GM19395 (cell line): ENCODE data around the gene EIF1AD.
A peak's percentile ranks its signal among the peaks of the same experiment; 100 is the strongest.
"Not testable (repeated sequence)": the region's sequence is repeated elsewhere in the genome, so short reads cannot be mapped to it uniquely, and the experiment has no call there.

Source experiments
- ATAC-seq: cut with Tn5 transposase; IDR thresholded peaks from one replicate; pipeline ENCODE4 v1.9.1; 2021; ENCODE audit warnings: mild to moderate bottlenecking, moderate library complexity; ENCODE audit not compliant: unreplicated experiment

Gene EIF1AD

GRCh38 chr11:66001942-66002647 is at the start of gene EIF1AD, which contains the start of gene BANF1:
EIF1AD (minus strand) TSS chr11:66002157; CDS start chr11:66000389, 1,768 bp downstream.
BANF1 (plus strand) TSS chr11:66002503; CDS start chr11:66003251, 748 bp downstream.
- ATAC-seq: peak; percentile 76

- no peak for ATAC-seq
Observed at GRCh38 chr11:66051371-66051765, 49.4 kb upstream of the EIF1AD start.

GRCh38 chr11:66050581-66051231 is 48.7 kb upstream of the EIF1AD start:
- ATAC-seq: no peak

- ATAC-seq: no peak
Observed at GRCh38 chr11:66048547-66049323, 46.8 kb upstream of the EIF1AD start, which contains the start of gene GAL3ST3. GAL3ST3 (minus strand) TSS chr11:66049161; CDS start chr11:66045415, 3,746 bp downstream.

- ATAC-seq: no peak
Observed at GRCh38 chr11:66047541-66048365, 45.8 kb upstream of the EIF1AD start.

GRCh38 chr11:66046901-66047300 is 44.9 kb upstream of the EIF1AD start:
- ATAC-seq: no peak

GRCh38 chr11:66045177-66045639 is 43.3 kb upstream of the EIF1AD start:
- ATAC-seq: peak; percentile 69

- no peak for ATAC-seq
Observed at GRCh38 chr11:66044757-66045156, 42.8 kb upstream of the EIF1AD start.

- no peak for ATAC-seq
Observed at GRCh38 chr11:66042996-66043906, 41.3 kb upstream of the EIF1AD start.

- no peak for ATAC-seq
Observed at GRCh38 chr11:66042227-66042995, 40.5 kb upstream of the EIF1AD start.

GRCh38 chr11:66039765-66040164 is 37.8 kb upstream of the EIF1AD start:
- ATAC-seq: no peak

GRCh38 chr11:66037327-66037726 is 35.4 kb upstream of the EIF1AD start:
- ATAC-seq: no peak

- no peak for ATAC-seq
Observed at GRCh38 chr11:66036334-66036710, 34.4 kb upstream of the EIF1AD start.

GRCh38 chr11:66035653-66036333 is 33.8 kb upstream of the EIF1AD start:
- no peak for ATAC-seq

GRCh38 chr11:66032957-66033735 is 31.2 kb upstream of the EIF1AD start:
- no peak for ATAC-seq

GRCh38 chr11:66026017-66026529 is 24.1 kb upstream of the EIF1AD start, which contains the start of gene CATSPER1:
CATSPER1 (minus strand) TSS chr11:66026479; CDS start chr11:66026379, 100 bp downstream.
- ATAC-seq: no peak

GRCh38 chr11:66023186-66023440 is 21.2 kb upstream of the EIF1AD start:
- not testable (repeated sequence) for ATAC-seq
